ENCODE data around the gene WDR26.

DNA sequence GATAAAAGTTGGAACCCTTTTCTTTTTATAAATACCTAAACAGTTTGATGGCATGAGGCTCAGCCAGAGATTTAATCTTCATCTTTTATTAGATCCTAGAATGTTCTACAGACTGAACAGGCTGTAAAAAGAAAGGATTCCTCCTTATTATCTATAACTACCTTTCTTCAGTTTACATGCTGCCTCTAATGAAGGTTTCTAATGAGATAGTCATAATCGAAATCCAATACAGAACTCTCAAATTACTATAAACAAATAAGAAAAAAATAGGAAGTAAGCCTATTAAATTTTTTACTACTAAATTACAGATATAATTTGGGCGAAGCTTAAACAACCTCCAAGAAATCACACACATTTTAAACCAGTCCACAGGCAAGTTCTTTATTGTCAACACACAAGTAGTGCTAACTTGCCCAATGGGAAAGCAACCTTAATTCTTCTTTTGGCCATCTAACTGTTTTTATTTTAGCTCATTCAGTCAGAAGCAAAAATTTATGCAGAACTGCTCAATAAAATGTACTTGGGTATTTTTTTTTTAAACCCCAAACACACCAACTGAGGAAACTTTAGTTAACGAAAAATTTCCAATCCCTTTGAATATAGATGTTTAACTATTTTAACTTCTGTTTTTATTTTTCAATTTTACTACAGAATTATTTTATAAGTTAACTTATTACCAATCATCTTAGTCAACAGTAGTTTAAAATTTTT lies 4.8 kb downstream of the WDR26 start:
- TF ChIP-seq POLR2A (IDR thresholded peaks at IDR 0.05) (no peak), CTCF (IDR thresholded peaks at IDR 0.05) (no peak)

Measured in testis (tissue), 2 donors.